NCI-H69 (cell line): ENCODE data around the gene ETV3.
"Not testable (repeated sequence)": the region's sequence is repeated elsewhere in the genome, so short reads cannot be mapped to it uniquely, and the experiment has no call there.

ENCODE experiments used
- DNase-seq: peaks from one replicate; lab custom pipeline; 2025; lab: John Stamatoyannopoulos, UW

Gene ETV3

GRCh38 chr1:157112186-157112867 is 25.9 kb downstream of the ETV3 start:
- no peak for DNase-seq

- no peak for DNase-seq
Measured at GRCh38 chr1:157111396-157112165, 26.6 kb downstream of the ETV3 start.

- no peak for DNase-seq
Measured at GRCh38 chr1:157110686-157111085, 27.5 kb downstream of the ETV3 start.

GRCh38 chr1:157110003-157110402 is 28.2 kb downstream of the ETV3 start:
- no peak for DNase-seq

GRCh38 chr1:157108448-157108847 is 29.7 kb downstream of the ETV3 start:
- no peak for DNase-seq

GRCh38 chr1:157107702-157108101 is 30.5 kb downstream of the ETV3 start:
- no peak for DNase-seq

GRCh38 chr1:157106813-157107189 is 31.4 kb downstream of the ETV3 start:
- no peak for DNase-seq

GRCh38 chr1:157105988-157106812 is 32.0 kb downstream of the ETV3 start:
- DNase-seq = no peak

GRCh38 chr1:157105298-157105987 is 32.8 kb downstream of the ETV3 start:
- no peak for DNase-seq

- no peak for DNase-seq
Measured at GRCh38 chr1:157104598-157105293, 33.4 kb downstream of the ETV3 start.

GRCh38 chr1:157103268-157103667 is 34.9 kb downstream of the ETV3 start:
- no peak for DNase-seq

- no peak for DNase-seq
Measured at GRCh38 chr1:157101149-157101548, 37.0 kb downstream of the ETV3 start.

GRCh38 chr1:157099633-157100009 is 38.6 kb downstream of the ETV3 start, which contains the start of gene ETV3L:
Gene ETV3L (minus strand): TSS chr1:157099808. CDS start chr1:157099523, 285 bp downstream.
- DNase-seq = no peak

- not testable (repeated sequence) for DNase-seq
Measured at GRCh38 chr1:157098987-157099632, 39.1 kb downstream of the ETV3 start.

GRCh38 chr1:157098519-157098918 is 39.7 kb downstream of the ETV3 start:
- no peak for DNase-seq

- no peak for DNase-seq
Measured at GRCh38 chr1:157097692-157098091, 40.5 kb downstream of the ETV3 start.

- no peak for DNase-seq
Measured at GRCh38 chr1:157096881-157097280, 41.3 kb downstream of the ETV3 start.

GRCh38 chr1:157095551-157095950 is 42.6 kb downstream of the ETV3 start:
- no peak for DNase-seq

GRCh38 chr1:157095091-157095490 is 43.1 kb downstream of the ETV3 start:
- DNase-seq = peak; percentile 10

- no peak for DNase-seq
Measured at GRCh38 chr1:157092831-157093230, 45.4 kb downstream of the ETV3 start.
